HuH-7.5 (cell line): ENCODE data around the gene CASP3.

ENCODE experiments used
- DNase-seq: peaks from one replicate; pipeline ENCODE4 v3.0.0; 2011; ENCODE audit warnings: low spot score

Gene CASP3

DNA sequence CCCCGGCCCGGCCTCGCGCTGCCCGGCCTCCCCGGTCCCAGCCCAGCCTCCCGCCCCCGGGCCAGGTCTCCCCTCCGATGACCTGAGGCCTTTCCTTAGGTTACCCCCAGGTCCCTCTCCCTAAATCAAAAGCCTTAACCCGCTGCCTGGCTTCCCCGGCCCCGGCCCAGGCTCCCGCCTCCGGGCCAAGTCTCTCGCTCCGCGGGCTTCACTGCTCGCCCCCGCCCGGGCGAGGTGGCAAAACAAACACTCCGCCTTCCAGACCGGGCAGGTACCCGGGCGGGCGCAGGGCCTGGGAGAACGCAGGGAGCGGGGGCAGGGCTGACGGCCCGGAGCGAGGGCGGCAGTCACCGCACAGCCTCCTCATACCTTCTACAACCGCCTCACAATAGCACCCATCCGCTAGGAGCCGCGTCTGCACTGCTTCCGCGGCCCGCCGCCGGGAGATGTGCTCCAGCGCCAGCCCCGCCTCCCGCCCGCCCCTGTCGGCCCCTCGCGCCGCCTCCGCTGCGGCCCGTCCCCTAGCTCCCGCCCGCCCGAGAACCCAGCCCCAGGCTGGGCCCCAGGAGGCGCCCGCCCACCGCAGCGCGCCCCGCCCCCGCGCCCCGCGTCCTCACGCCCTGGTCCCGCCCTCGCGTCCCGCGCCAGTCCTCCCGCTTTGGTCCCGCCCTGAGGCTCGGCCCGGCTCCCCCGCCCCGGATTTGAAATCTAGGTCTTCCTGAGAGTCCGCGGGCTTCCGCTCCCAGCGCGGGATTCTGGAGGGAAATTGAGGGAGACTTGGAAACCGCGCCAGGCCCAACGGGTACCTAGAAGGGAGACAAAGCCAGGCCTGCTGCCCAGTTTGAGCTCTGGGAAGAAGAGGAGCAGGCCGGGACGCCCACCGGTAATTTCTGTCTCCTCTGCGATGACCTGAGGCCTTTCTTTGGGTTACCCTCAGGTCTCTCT lies at the start of gene CASP3, which contains the start of gene PRIMPOL:
Gene CASP3 (minus strand): TSS at position 422 of the 945 bp plus-strand sequence. CDS start 10,994 bp downstream, outside the sequence.
Gene PRIMPOL (plus strand): TSS at position 713 of the 945 bp plus-strand sequence. CDS start 7,403 bp downstream, outside the sequence.
- peak; percentile 25 for DNase-seq

DNA sequence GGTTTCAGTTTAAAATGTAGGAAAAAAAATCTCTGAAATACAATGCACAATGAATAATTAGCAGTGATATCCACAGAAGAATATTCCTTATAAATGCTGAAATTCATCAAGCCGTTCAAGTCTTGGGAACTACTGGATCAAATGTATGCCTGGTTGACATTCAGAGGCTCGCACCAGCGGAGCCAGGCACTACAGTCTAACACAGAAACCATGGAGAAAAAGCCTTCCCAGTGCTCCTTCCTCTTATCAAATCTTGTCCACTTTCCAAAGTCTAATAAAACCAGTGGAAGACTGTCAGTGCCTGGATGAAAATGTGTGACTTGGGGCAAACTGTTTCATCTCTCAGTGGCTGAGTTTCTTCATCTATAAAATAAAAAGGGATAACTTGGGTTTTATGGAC lies 48.7 kb upstream of the CASP3 start:
- no peak for DNase-seq

- no peak for DNase-seq
Measured at GRCh38 chr4:184695178-184695896, 46.1 kb upstream of the CASP3 start.

GRCh38 chr4:184694412-184694956 lies 45.2 kb upstream of the CASP3 start:
- no peak for DNase-seq

DNA sequence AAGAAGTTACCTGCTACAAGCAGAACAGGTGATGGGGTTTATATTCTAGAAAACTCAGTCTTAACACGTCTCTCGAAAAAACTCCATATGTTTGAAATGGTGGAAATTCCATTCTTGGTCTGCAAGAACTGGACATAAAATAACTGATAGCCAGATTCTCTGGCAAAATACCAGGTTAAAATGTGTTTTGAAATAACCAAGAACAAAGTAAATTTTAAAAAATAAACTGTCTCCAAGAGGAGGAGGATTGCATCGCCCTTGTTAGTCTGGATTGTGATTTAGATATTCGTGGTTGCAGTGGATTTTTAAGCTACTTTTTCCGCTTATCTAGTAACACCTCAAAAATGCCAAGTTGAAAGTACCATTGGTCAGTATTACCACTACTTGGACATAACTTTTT lies 43.8 kb upstream of the CASP3 start:
- DNase-seq, result no peak

DNA sequence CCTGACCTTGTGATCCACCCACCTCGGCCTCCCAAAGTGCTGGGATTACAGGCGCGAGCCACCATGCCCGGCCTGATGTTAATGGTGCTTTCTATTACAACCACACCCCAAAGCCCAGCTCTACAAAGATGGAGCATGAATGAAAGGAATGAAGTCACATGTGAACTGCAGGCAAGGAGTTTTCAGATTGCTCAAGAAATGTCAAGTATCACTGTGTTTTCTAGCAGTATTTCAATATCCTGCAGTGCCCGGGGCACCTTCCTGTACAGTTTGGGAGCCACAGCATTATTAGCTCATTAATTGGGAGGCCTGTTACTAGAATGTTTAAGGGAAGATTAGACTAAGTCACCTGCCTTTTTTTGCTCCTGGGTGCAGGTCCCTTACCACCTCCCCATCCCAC lies 40.4 kb upstream of the CASP3 start:
- no peak for DNase-seq

DNA sequence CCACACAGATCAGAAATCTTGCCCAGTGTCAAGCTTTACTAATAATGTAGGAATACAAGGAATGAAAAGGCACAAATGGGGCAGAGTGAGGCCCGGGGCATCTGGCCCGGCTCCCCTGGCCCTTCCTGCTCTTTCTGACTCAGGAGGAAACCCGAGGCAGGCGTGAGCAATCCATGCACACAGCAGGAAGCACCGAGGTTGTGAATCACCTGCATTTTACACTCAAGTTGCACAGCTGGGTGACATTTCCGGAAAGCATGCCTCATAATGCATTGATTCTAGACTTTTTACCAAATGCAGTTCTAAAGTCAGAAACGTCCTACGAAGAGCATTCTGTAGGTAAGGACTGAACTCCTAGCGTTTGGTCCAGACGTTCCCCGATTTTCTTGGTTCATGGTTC lies 39.2 kb upstream of the CASP3 start:
- DNase-seq, result no peak

DNA sequence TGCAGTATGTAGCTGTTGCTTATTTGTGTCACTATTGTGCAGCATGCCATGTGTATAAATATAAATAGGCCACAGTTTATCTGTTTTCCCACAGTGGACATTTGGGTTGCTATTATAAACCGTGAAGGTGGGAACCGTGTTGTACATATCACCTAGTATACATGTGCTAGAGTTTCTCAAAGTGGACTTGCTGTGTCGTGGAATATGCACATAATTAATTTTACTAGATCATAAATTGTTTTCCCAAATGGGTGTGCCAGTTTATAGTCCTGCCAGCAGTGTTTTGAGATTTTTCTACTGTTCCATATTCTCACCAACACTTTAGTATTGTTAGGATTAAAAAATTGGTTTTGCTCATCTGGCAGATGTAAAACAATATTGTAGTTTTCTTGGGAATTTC lies 38.8 kb upstream of the CASP3 start:
- no peak for DNase-seq

DNA sequence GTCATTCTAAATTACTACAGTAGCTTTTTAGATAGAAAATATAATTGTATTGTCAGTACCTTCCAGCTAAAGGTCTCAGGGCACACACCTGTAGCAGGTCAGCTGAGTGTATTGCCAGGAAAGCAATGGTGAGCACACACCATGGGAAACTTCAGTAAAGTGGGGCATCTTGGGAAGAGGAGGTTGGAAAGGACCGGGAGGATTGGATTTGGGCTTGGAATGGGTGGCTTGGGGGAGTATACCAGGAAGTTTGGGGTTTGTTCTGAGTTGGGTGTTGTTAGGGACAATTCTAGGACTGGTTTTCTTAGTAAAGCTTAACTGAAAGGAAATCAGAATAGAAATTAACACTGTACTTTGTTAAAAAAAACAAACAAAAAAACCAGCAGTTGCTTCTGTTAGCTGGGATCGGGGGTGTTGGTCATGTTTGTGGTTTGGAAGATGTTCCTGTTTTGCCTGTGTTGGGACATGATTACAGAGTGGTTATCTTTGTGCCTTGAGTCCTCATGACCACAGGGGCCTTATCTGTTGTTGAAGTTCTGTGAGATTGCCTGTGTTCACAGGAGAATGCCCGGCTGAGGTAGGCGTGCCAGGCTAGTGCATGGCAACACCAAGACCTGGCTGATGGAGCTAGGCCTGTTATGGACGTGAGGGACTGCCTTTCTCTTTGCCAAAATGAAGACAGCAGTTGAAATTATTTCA lies 35.4 kb upstream of the CASP3 start:
- DNase-seq, result no peak

DNA sequence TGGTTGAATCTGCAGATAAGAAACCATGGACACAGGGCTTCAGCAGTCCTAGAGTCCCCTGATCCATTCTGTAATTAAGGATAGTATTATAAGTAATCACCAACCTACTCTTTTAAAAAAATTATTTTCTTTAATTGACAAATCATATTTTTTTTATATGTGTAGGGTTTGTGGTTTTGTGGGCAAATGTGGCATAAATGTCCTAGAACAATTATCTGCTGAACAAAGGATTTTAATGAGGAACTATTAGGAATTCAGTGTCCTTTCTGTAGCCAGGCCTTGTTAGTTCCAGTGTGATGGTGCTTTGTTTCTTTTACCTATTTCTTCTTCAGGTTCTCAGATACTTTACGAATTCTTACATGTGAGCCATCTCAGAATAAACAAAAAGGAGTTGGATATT lies 32.7 kb upstream of the CASP3 start:
- DNase-seq, result no peak

- no peak for DNase-seq
Measured at GRCh38 chr4:184680698-184681097, 31.5 kb upstream of the CASP3 start.

DNA sequence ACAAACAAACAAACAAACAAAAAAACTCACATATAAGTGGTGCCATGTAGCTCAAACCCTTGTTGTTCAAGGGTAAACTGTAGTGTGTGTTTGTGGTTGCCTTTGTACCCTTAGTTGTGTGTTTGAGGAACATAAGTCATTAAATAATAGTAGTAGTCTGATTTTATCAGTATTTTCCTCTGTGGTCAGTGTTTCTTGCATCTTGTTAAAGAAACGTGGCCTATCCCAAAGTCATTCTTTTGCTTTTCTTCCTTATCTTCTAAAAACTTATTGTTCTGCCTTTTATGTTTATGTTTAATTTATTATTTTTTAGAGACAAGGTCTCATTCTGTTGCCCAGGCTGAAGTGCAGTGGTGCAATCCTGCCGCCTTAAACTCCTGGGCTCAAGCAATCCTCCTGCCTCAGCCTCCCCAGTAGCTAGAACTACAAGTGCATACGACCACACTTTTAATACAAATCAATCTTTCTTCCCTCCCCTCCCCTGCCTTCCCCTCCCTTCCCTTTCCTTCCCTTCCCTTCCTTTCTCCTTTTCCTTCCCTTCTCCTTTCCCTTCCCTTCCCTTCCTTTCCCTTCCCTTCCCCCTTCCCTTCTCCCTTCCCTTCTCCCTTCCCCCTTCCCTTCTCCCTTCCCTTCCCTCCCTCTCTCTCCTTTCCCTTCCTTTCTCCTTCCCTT lies 26.7 kb upstream of the CASP3 start:
- DNase-seq, result no peak

DNA sequence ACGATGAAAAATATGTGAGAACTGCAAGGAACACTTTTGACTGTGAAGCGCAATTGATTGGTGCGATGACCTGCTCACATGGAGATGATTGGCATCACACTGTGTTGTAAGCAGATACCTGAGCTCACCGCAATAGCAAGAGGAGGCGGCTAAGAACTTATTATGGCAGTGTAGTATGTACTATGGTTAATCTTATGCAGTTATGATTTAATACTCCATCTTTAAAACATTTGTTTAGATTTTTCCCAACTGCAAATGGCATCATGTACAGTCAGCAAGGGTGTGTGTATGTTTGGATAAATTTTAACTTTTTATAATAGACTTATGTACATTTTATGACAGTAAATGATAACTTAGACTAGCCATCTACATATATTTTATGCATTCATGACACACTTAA lies 25.8 kb upstream of the CASP3 start:
- DNase-seq, result no peak

DNA sequence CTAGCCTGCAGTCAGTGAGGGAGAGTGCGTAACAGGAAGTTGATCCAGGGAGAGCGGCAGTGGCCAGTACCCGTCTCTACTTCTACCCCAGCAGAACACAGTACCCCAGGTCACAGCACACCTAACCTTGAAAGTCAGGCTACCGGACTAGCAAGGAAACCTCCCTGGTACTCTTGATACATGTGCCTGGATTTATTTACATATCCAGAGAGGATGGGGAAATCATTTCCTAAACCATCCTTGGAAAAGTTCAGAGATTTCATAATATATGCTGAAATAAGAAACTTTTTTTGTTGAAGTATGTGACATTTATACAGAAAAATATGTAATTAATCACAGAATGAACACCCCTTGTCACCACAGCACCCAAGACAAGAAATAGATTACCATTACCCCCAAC lies 24.8 kb upstream of the CASP3 start:
- DNase-seq, result no peak

DNA sequence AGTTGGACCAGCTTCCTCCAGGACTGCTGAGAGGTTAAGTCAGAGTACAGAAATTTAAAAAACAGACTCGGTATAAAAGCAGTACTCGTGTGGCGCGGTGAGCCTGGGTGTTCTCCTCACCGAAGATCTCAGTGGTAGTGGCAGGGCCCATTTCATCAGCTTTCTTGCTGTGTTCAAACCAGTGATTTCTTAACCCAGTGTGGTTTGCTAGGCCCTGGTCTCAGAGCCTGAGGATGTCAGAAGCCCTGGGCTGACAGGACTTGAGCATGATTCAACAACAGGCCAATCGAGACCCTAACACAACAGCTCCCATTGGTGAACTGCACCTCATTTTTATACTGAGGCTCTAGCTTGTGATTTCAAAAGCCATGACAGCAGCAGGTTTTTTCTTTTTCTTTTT lies 23.5 kb upstream of the CASP3 start:
- DNase-seq, result no peak

GRCh38 chr4:184671101-184671500 lies 21.9 kb upstream of the CASP3 start:
- no peak for DNase-seq

GRCh38 chr4:184669251-184669650 lies 20.0 kb upstream of the CASP3 start:
- no peak for DNase-seq

GRCh38 chr4:184668511-184669114 lies 19.4 kb upstream of the CASP3 start:
- no peak for DNase-seq

GRCh38 chr4:184668096-184668495 lies 18.8 kb upstream of the CASP3 start:
- DNase-seq, result no peak

DNA sequence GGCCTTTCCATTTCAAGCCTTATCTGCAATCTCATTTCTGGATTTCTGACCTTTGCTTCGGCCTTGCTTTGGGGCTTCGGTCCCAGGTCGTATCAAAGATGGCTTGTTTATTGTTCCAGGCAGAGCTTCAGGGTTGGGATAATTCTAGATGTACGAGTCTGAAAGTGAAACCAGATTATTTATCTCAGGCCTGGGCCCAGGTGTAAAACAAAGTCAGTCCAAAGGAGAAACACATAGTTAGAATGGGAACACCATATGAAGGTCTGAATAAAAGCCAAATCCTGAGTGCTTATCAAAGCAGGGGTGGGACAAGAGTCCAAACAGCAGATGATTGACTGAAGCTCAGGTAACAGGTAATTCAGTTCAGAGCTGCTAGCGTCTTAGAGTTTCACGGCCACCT lies 17.4 kb upstream of the CASP3 start:
- no peak for DNase-seq
